Breast epithelium (tissue), 4 donors: Measurements from ENCODE around the gene CAPG. TPM values are rescaled to one million over a fixed set of nuclear protein-coding genes. Genes with fewer than 3 reads are reported as not detected.

Source experiments
- DNase-seq, 2 donors: peaks; one replicate each; pipeline ENCODE4 v3.0.0-alpha.2; 2019; ENCODE audit warnings: low spot score in 2 of 2
- H3K27ac ChIP-seq, 2 donors: fragments of 200-600 bp; sonication (generic) in 1 of 2; one replicate each; pipeline ENCODE4 v1.5.1; 2016 to 2019; ENCODE audit warnings: mild to moderate bottlenecking in 1 of 2
- H3K27me3 ChIP-seq, 2 donors: fragments of 200-600 bp; sonication (generic) in 1 of 2; one replicate each; pipeline versions ENCODE4 v1.5.1 to v1.6.0; 2017 to 2019; ENCODE audit warnings: control low read depth in 1 of 2, mild to moderate bottlenecking in 1 of 2
- H3K36me3 ChIP-seq: fragments of 200-600 bp; one replicate; pipeline ENCODE4 v1.5.1; 2019
- H3K4me1 ChIP-seq, 2 donors: fragments of 200-600 bp; sonication (generic); one replicate each; pipeline ENCODE4 v1.5.1; 2016 to 2019; ENCODE audit warnings: control low read depth in 1 of 2
- H3K4me3 ChIP-seq, 3 donors: fragments of 200-600 bp; sonication (generic); 1 replicate in 2 of 3; 2 replicates in 1 of 3; pipeline ENCODE4 v1.5.1; 2016 to 2019; ENCODE audit warnings: mild to moderate bottlenecking in 3 of 3, moderate library complexity in 2 of 3
- H3K9me3 ChIP-seq, 2 donors: fragments of 200-600 bp; sonication (generic) in 1 of 2; one replicate each; pipeline ENCODE4 v1.5.1; 2016 to 2019; ENCODE audit warnings: control low read depth in 1 of 2
- CTCF ChIP-seq, 3 donors: fragments of 450-650 bp; IDR thresholded peaks; one replicate each; pipeline ENCODE4 v1.5.1; 2016 to 2017; ENCODE audit warnings: antibody characterized with exemption in 3 of 3, mild to moderate bottlenecking in 3 of 3, moderate library complexity in 3 of 3
- POLR2A ChIP-seq: fragments of 450-650 bp; IDR thresholded peaks from one replicate; pipeline ENCODE4 v1.6.1; 2016; ENCODE audit warnings: antibody characterized with exemption, mild to moderate bottlenecking, moderate library complexity
- POLR2AphosphoS5 ChIP-seq, 3 donors: sonication (generic); formaldehyde crosslinking; IDR thresholded peaks; one replicate each; pipeline ENCODE4 v1.6.1; 2017; ENCODE audit warnings: antibody characterized with exemption in 3 of 3
- intact Hi-C: fragments of 100-400 bp; cut with DNase I; formaldehyde crosslinking; loops from one replicate; pipeline ENCODE4 v1.15.1; 2023; ENCODE audit warnings: low total_unique reads
- total RNA-seq, 3 donors: library from RNA; depleted of rRNA; stranded (reverse); fragments of >200 nt; gene quantifications; one replicate each; pipeline ENCODE4 v1.1.0, GENCODE V29; 2016

CAPG gene
- total RNA-seq, 3 donors from 2014 or later = 102 to 254 (median 109) TPM

- no peaks in the 10 kb centered on the region for H3K9me3 ChIP-seq
- H3K27me3 ChIP-seq = no peaks in the 10 kb centered on the region
- DNase-seq = peak; percentile 76 to 91
- H3K36me3 ChIP-seq = no peaks in the 10 kb centered on the region
- intact Hi-C loops = no loop called here
- H3K4me3 ChIP-seq = peak overlapping the region in 2 of 3 donors; percentile 19 to 48
- H3K4me1 ChIP-seq = peaks cover 0 to 6% of the 10 kb centered on the region in 2 donors
- peak overlapping the region; percentile 95 to 99 for H3K27ac ChIP-seq
- TF ChIP-seq POLR2A = no peak
- TF ChIP-seq POLR2AphosphoS5 (IDR thresholded peaks at IDR 0.05) = peak; percentile 71 to 83 (median 75)
- TF ChIP-seq CTCF (IDR thresholded peaks at IDR 0.05) = peak; percentile 100
Observed at GRCh38 chr2:85420536-85421259, 10.5 kb upstream of the CAPG start.

- Histone ChIP-seq H3K27ac (peak overlapping the region; percentile 95 to 99), H3K27me3 (no peaks in the 10 kb centered on the region), H3K36me3 (no peaks in the 10 kb centered on the region), H3K4me3 (peak overlapping the region; percentile 69 to 92 (median 77)), H3K9me3 (no peaks in the 10 kb centered on the region), H3K4me1 (peaks cover 0 to 6% of the 10 kb centered on the region in 2 donors)
- no peak for DNase-seq
- TF ChIP-seq CTCF (IDR thresholded peaks at IDR 0.05) (no peak), POLR2AphosphoS5 (IDR thresholded peaks at IDR 0.05) (no peak), POLR2A (no peak)
- intact Hi-C loops = no loop called here
Observed at GRCh38 chr2:85419009-85419675, 9.0 kb upstream of the CAPG start.

- peak within 1 kb of the TSS; percentile 95 to 99 for H3K27ac ChIP-seq
- intact Hi-C loops = no loop called here
- TF ChIP-seq POLR2A (peak; percentile 35), POLR2AphosphoS5 (IDR thresholded peaks at IDR 0.05) (peak; percentile 51 to 76 (median 52)), CTCF (IDR thresholded peaks at IDR 0.05) (no peak)
- no peaks in the 10 kb centered on the region for H3K27me3 ChIP-seq
- peak within 1 kb of the TSS; percentile 69 to 92 (median 77) for H3K4me3 ChIP-seq
- no peaks in the 10 kb centered on the region for H3K9me3 ChIP-seq
- H3K36me3 ChIP-seq = no peaks in the 10 kb centered on the region
- peak; percentile 77 to 80 for DNase-seq
- H3K4me1 ChIP-seq = peaks cover 0 to 6% of the 10 kb centered on the region in 2 donors
Observed at GRCh38 chr2:85418132-85419008, 8.2 kb upstream of the CAPG start, which contains the start of gene SH2D6. Gene SH2D6, plus strand, starts transcription at chr2:85418714. Its CDS starts 10,752 bp downstream, at chr2:85429466.

- Histone ChIP-seq H3K27me3 (no peaks in the 10 kb centered on the region), H3K4me1 (peaks cover 0 to 6% of the 10 kb centered on the region in 2 donors), H3K4me3 (no peak overlapping the region), H3K36me3 (no peaks in the 10 kb centered on the region), H3K9me3 (no peaks in the 10 kb centered on the region), H3K27ac (no peak overlapping the region)
- no peak for TF ChIP-seq POLR2A
- no peak for TF ChIP-seq CTCF (IDR thresholded peaks at IDR 0.05)
- no peak for TF ChIP-seq POLR2AphosphoS5 (IDR thresholded peaks at IDR 0.05)
- intact Hi-C loops = no loop called here
- no peak for DNase-seq
Observed at GRCh38 chr2:85415980-85416650, 5.9 kb upstream of the CAPG start.
